ENCODE measurements around the gene PARP15. TPM values are rescaled to one million over a fixed set of nuclear protein-coding genes. Genes with fewer than 3 reads are reported as not detected.

PARP15 gene
- total and polyA plus RNA-seq, 2 of the 4 experiments (the other 2 are of a cell fraction) = 0.10 TPM; not detected in 1

GRCh38 chr3:122674339-122674738, 96.9 kb downstream of the PARP15 start (continued):
- TF ChIP-seq SMC3 (IDR thresholded peaks at IDR 0.05; ENCODE audit: low read depth, low read length) = no peak
- TF ChIP-seq RAD21 (IDR thresholded peaks at IDR 0.05; ENCODE audit: low read length) = no peak
- TF ChIP-seq FOS (IDR thresholded peaks at IDR 0.05; ENCODE audit: low read depth, low read length) = no peak

GRCh38 chr3:122676759-122677158, 99.3 kb downstream of the PARP15 start:
- Histone ChIP-seq H4K8ac (ENCODE audit: low read depth in 2 of 2, low read length in 2 of 2) (no peak overlapping the region), H3K27ac (ENCODE audit: insufficient read depth, low read length) (no peak overlapping the region), H3K27me3 (ENCODE audit: control insufficient read depth, insufficient read depth, low read length) (no peaks in the 10 kb centered on the region), H3K9me3 (ENCODE audit: control insufficient read depth, insufficient read depth, low read length) (no peaks in the 10 kb centered on the region), H3K4ac (ENCODE audit: low read depth, low read length) (no peak overlapping the region), H2AK9ac (replicated peaks; ENCODE audit: low read depth, low read length, poor library complexity) (no peak overlapping the region), H3K79me1 (ENCODE audit: low read depth in 1 of 2, low read length in 2 of 2) (peaks cover 7% of the 10 kb centered on the region in 2 experiments), H2BK20ac (ENCODE audit: low read depth, low read length) (no peak overlapping the region), H2BK120ac (ENCODE audit: low read depth, low read length) (no peak overlapping the region), H2AFZ (replicated peaks; ENCODE audit: low read length, poor library complexity) (no peak overlapping the region), H3K18ac (ENCODE audit: low read depth, low read length) (no peak overlapping the region), H3K36me3 (ENCODE audit: control insufficient read depth, insufficient read depth, low read length) (no peaks in the 10 kb centered on the region), H3K14ac (replicated peaks; ENCODE audit: low read depth, low read length) (no peak overlapping the region), H3K56ac (ENCODE audit: extremely low read depth, insufficient read depth, low read length) (no peak overlapping the region), H3K9ac (ENCODE audit: low read depth, low read length) (no peak overlapping the region), H3K4me1 (ENCODE audit: control insufficient read depth, insufficient read depth, low read length) (peaks cover 11% of the 10 kb centered on the region), H2BK5ac (ENCODE audit: low read depth, low read length, poor library complexity, severe bottlenecking) (no peak overlapping the region), H4K91ac (ENCODE audit: insufficient read depth, low read depth, low read length) (no peak overlapping the region), H4K5ac (ENCODE audit: low read depth, low read length) (no peak overlapping the region), H2BK15ac (ENCODE audit: low read depth, low read length) (no peak overlapping the region), H3K4me3 (ENCODE audit: insufficient read depth, low read depth, low read length) (no peak overlapping the region), H2AK5ac (ENCODE audit: low read depth, low read length) (no peak overlapping the region), H3K9me1 (ENCODE audit: insufficient read depth, low read length) (no peaks in the 10 kb centered on the region), H3K23ac (ENCODE audit: low read depth, low read length) (no peak overlapping the region), H4K20me1 (ENCODE audit: insufficient read depth, low read length) (no peaks in the 10 kb centered on the region), H3K4me2 (ENCODE audit: low read depth, low read length) (no peak overlapping the region)
- BruUV-seq (replicated peaks) = no TSS peak
- ChIA-PET POLR2A (ENCODE audit: unreplicated experiment) (no interaction called here), CTCF (no interaction called here)
- DNase-seq (peak; percentile 61), ATAC-seq (ENCODE audit: low read depth) (no peak)
- in situ Hi-C loops (cut with MboI; ENCODE audit: low sequenced_read_pairs) (loop anchor here (5.0 to 10.0 kb wide), 3 partner anchors 119 to 282 kb away; no protein-coding TSS in a partner anchor), intact Hi-C loops (cut with micrococcal nuclease) (loop anchor here (5.0 kb wide), 1 partner anchor 574 kb away; no protein-coding TSS in a partner anchor), dilution Hi-C loops (cut with HindIII; ENCODE audit: low sequenced_read_pairs, unreplicated experiment) (no loop called here)
- no CpG with 5 or more reads among the region's 2 CpGs for whole genome bisulfite sequencing, 2 experiments (ENCODE audit: extremely low coverage in 2 of 2, insufficient read length in 1 of 2)
- no peak for TF ChIP-seq CHD1 (IDR thresholded peaks at IDR 0.05; ENCODE audit: low read depth, low read length)
- no peak for TF ChIP-seq SMC3 (IDR thresholded peaks at IDR 0.05; ENCODE audit: low read depth, low read length)
- no peak for TF ChIP-seq CEBPB (IDR thresholded peaks at IDR 0.05; ENCODE audit: low read depth, low read length)
- no peak for TF ChIP-seq MAFK (IDR thresholded peaks at IDR 0.05; ENCODE audit: low read depth, low read length)
- TF ChIP-seq RFX5 (IDR thresholded peaks at IDR 0.05; ENCODE audit: low read depth, low read length) = no peak
- no peak for TF ChIP-seq BHLHE40 (IDR thresholded peaks at IDR 0.05; ENCODE audit: low read depth, low read length)
- TF ChIP-seq MAZ (IDR thresholded peaks at IDR 0.05; ENCODE audit: borderline replicate concordance, low read depth, low read length) = no peak
- no peak for TF ChIP-seq RAD21 (IDR thresholded peaks at IDR 0.05; ENCODE audit: low read length)
- no peak for TF ChIP-seq MXI1 (IDR thresholded peaks at IDR 0.05; ENCODE audit: borderline replicate concordance, low read depth, low read length)
- no peak for TF ChIP-seq RCOR1 (IDR thresholded peaks at IDR 0.05; ENCODE audit: insufficient replicate concordance, low read length)
- no peak for TF ChIP-seq POLR2A (IDR thresholded peaks at IDR 0.05; ENCODE audit: low read depth, low read length)
- no peak for TF ChIP-seq CTCF (conservative IDR thresholded peaks at IDR 0.05; ENCODE audit: low read depth, low read length)
- no peak for TF ChIP-seq NFE2L2 (IDR thresholded peaks at IDR 0.05; ENCODE audit: low read depth, low read length)
- no peak for TF ChIP-seq ELK1 (IDR thresholded peaks at IDR 0.05; ENCODE audit: borderline replicate concordance, low read depth, low read length)
